HepG2 (cell line): Measurements from ENCODE around the gene RIBC1. TPM values are rescaled to one million over a fixed set of nuclear protein-coding genes. Genes with fewer than 3 reads are reported as not detected.

Experiments used
- ATAC-seq: fragments of 200-7000 bp; cut with Tn5 transposase; 3 replicates; pipeline ENCODE4 v1.9.1; 2020; ENCODE audit warnings: mild to moderate bottlenecking, moderate library complexity
- BruUV-seq: library from RNA; stranded (reverse); fragments of 400-500 nt; replicated peaks from 2 replicates; lab custom pipeline; 2021; lab: Mats Ljungman, UMichigan
- CTCF ChIA-PET: fragments of 300-600 bp; formaldehyde crosslinking; extraction: SDS; loops from one replicate; lab custom pipeline; 2021; ENCODE audit warnings: low total read pairs, inconsistent platforms, low intra/inter-chr PET ratio; lab: Yijun Ruan, JAX
- POLR2A ChIA-PET: fragments of 350-600 bp; sonication (Branson Sonifier 250); formaldehyde crosslinking; loops from one replicate; lab custom pipeline; 2020; ENCODE audit warnings: antibody characterized with exemption, inconsistent platforms; lab: Yijun Ruan, JAX
- DNase-seq: peaks from one replicate; pipeline ENCODE4 v3.0.0-alpha.2; 2015; ENCODE audit warnings: low spot score
- FAIRE-seq: peaks from 3 replicates; lab custom pipeline; 2011; peaks lifted over from hg19 to GRCh38; lab: Jason Lieb, UNC
- H2AFZ ChIP-seq: one replicate; pipeline ENCODE4 v1.6.1; 2011; ENCODE audit warnings: low read length, inconsistent platforms
- H3K27ac ChIP-seq: fragments of 300-600 bp; 3 replicates; pipeline ENCODE4 v1.8.0; 2011; ENCODE audit warnings: mixed run types, mild to moderate bottlenecking, mixed read lengths, low read length, inconsistent platforms; ENCODE audit not compliant: insufficient read depth; ENCODE audit errors: extremely low read length
- H3K27me3 ChIP-seq, 2 experiments: fragments of 200-600 bp in 1 of 2; 2 replicates in 1 of 2; 3 replicates in 1 of 2; pipeline versions ENCODE4 v1.6.0 to v1.8.0; 2011; ENCODE audit warnings: low read length in 2 of 2, mild to moderate bottlenecking in 2 of 2, moderate library complexity in 2 of 2, inconsistent platforms in 1 of 2; ENCODE audit not compliant: insufficient read depth in 2 of 2, control insufficient read depth in 1 of 2
- H3K36me3 ChIP-seq, 2 experiments: fragments of 200-600 bp in 1 of 2; replicated peaks in 1 of 2; 2 replicates in 1 of 2; 3 replicates in 1 of 2; pipeline versions ENCODE4 v1.5.1 to v1.8.0; 2011; ENCODE audit warnings: low read length in 2 of 2, inconsistent platforms in 1 of 2; ENCODE audit not compliant: insufficient read depth in 2 of 2, control insufficient read depth in 1 of 2
- H3K4me1 ChIP-seq: 2 replicates; pipeline ENCODE4 v1.5.1; 2012; ENCODE audit warnings: low read length, inconsistent platforms; ENCODE audit not compliant: insufficient read depth
- H3K4me2 ChIP-seq: 2 replicates; pipeline ENCODE4 v1.6.0; 2011; ENCODE audit warnings: low read depth, low read length, inconsistent platforms
- H3K4me3 ChIP-seq, 3 experiments: fragments of 200-600 bp in 1 of 3; sonication (generic), shearing (Covaris generic) in 1 of 3; replicated peaks in 1 of 3; 2 replicates each; pipeline ENCODE4 v1.5.1; 2011 to 2016; ENCODE audit warnings: low read length in 3 of 3, inconsistent platforms in 2 of 3, low read depth in 2 of 3, mild to moderate bottlenecking in 2 of 3, control low read depth in 1 of 3, mixed read lengths in 1 of 3; ENCODE audit not compliant: insufficient read depth in 1 of 3
- H3K79me2 ChIP-seq: one replicate; pipeline ENCODE4 v1.6.1; 2011; ENCODE audit warnings: low read length, inconsistent platforms; ENCODE audit not compliant: insufficient read depth
- H3K9ac ChIP-seq: 2 replicates; pipeline ENCODE4 v1.6.0; 2011; ENCODE audit warnings: mild to moderate bottlenecking, low read depth, low read length, inconsistent platforms; ENCODE audit not compliant: insufficient read depth
- H3K9me3 ChIP-seq: 2 replicates; pipeline ENCODE4 v1.5.1; 2012; ENCODE audit warnings: mild to moderate bottlenecking, low read length
- H4K20me1 ChIP-seq: 2 replicates; pipeline ENCODE4 v1.6.0; 2011; ENCODE audit warnings: inconsistent platforms, mild to moderate bottlenecking, low read length, moderate library complexity; ENCODE audit not compliant: insufficient read depth
- ATF7-NPFF ChIP-seq: sonication (generic); formaldehyde crosslinking; IDR thresholded peaks from 2 replicates; pipeline ENCODE4 v1.8.1; 2023; ENCODE audit warnings: mild to moderate bottlenecking, low read depth, missing genetic modification reagents, moderate library complexity
- CEBPB ChIP-seq: IDR thresholded peaks from 2 replicates; pipeline ENCODE4 v1.6.1; 2011; ENCODE audit warnings: low read depth, low read length, improper control_type of control experiment, borderline replicate concordance
- DDIT3 ChIP-seq: sonication (generic); formaldehyde crosslinking; IDR thresholded peaks from 2 replicates; pipeline ENCODE4 v1.4.0; 2020; ENCODE audit warnings: mild to moderate bottlenecking, missing genetic modification reagents
- GABPA ChIP-seq, 2 experiments: IDR thresholded peaks; 2 replicates each; pipeline ENCODE4 v1.6.1; 2011 to 2016; ENCODE audit warnings: low read depth in 2 of 2, low read length in 1 of 2, missing biosample characterization in 1 of 2, missing genetic modification characterization in 1 of 2
- HES4 ChIP-seq: sonication (generic); formaldehyde crosslinking; IDR thresholded peaks from 2 replicates; pipeline ENCODE4 v1.9.0; 2021; ENCODE audit warnings: mild to moderate bottlenecking, missing genetic modification reagents, borderline replicate concordance
- HINFP ChIP-seq: sonication (generic); formaldehyde crosslinking; IDR thresholded peaks from 2 replicates; pipeline ENCODE4 v1.4.0; 2020; ENCODE audit warnings: low read depth, mild to moderate bottlenecking, missing genetic modification reagents
- HMGA1 ChIP-seq: sonication (generic); formaldehyde crosslinking; conservative IDR thresholded peaks from 2 replicates; pipeline ENCODE4 v1.4.0; 2020; ENCODE audit warnings: missing genetic modification reagents
- HNRNPH1 ChIP-seq: fragments of 200-400 bp; formaldehyde crosslinking; optimal IDR thresholded peaks from 2 replicates; pipeline ENCODE3; 2017; ENCODE audit warnings: mild to moderate bottlenecking, low read depth, low read length
- KDM5B ChIP-seq: sonication (generic); formaldehyde crosslinking; IDR thresholded peaks from 2 replicates; pipeline ENCODE4 v1.4.0; 2020; ENCODE audit warnings: missing genetic modification reagents, mild to moderate bottlenecking, borderline replicate concordance
- NR2F2 ChIP-seq: IDR thresholded peaks from 2 replicates; pipeline ENCODE4 v1.6.1; 2012; ENCODE audit warnings: low read depth, inconsistent platforms, borderline replicate concordance
- PHF8 ChIP-seq: sonication (generic); formaldehyde crosslinking; IDR thresholded peaks from 2 replicates; pipeline ENCODE4 v1.5.0; 2020; ENCODE audit warnings: missing genetic modification reagents
- ZFYVE20 ChIP-seq: sonication (generic); formaldehyde crosslinking; IDR thresholded peaks from 2 replicates; pipeline ENCODE4 v1.8.0; 2023; ENCODE audit warnings: low read depth, mild to moderate bottlenecking, moderate library complexity, missing genetic modification reagents, borderline replicate concordance
- ZMYM3 ChIP-seq: sonication (generic); formaldehyde crosslinking; IDR thresholded peaks from 2 replicates; pipeline ENCODE4 v1.5.1; 2020; ENCODE audit warnings: mild to moderate bottlenecking, missing genetic modification reagents
- ZNF382 ChIP-seq: sonication (generic); formaldehyde crosslinking; IDR thresholded peaks from 2 replicates; pipeline ENCODE4 v1.5.0; 2020; ENCODE audit warnings: missing genetic modification reagents, mild to moderate bottlenecking, borderline replicate concordance
- ZNF546 ChIP-seq: sonication (generic); formaldehyde crosslinking; conservative IDR thresholded peaks from 2 replicates; pipeline ENCODE4 v1.8.1; 2023; ENCODE audit warnings: mild to moderate bottlenecking, missing genetic modification reagents
- ZNF580 ChIP-seq: IDR thresholded peaks from 2 replicates; pipeline ENCODE4 v1.6.1; 2016; ENCODE audit warnings: low read depth, borderline replicate concordance
- ZNF687 ChIP-seq: sonication (generic); formaldehyde crosslinking; IDR thresholded peaks from 2 replicates; pipeline ENCODE4 v1.5.1; 2020; ENCODE audit warnings: mild to moderate bottlenecking, missing genetic modification reagents, moderate library complexity
- WGBS: methylation state at CpG from one replicate; pipeline ENCODE4 v1.1.6; 2017; ENCODE audit warnings: low lambda C conversion rate; 5-methylcytosine and 5-hydroxymethylcytosine counted together
- in situ Hi-C: cut with HindIII; loops from 2 replicates; pipeline ENCODE4 v1.10.0; 2017; ENCODE audit warnings: low pct_unique_long_range_greater_than_20kb; ENCODE audit not compliant: extremely low pct_ligation_motif_present
- intact Hi-C: fragments of 100-400 bp; cut with micrococcal nuclease; formaldehyde crosslinking; loops from one replicate; pipeline ENCODE4 v1.10.0; 2022; ENCODE audit not compliant: unreplicated experiment
- polyA plus RNA-seq, 8 experiments: library from polyadenylated mRNA; depleted of rRNA in 3 of 8; stranded (reverse) in 7 of 8; unstranded in 1 of 8; fragments of >200 nt; fragmentation: Illumina TruSeq in 4 of 8; extraction: Trizol in 4 of 8; gene quantifications; 2 replicates each; pipeline versions ENCODE4 v1.2.1 to v1.2.3, GENCODE V29; 2011 to 2016; ENCODE audit warnings: low read depth in 4 of 8, missing spikeins in 1 of 8, mixed read lengths in 1 of 8; ENCODE audit not compliant: insufficient read depth in 1 of 8
- total RNA-seq, 5 experiments: library from RNA; depleted of rRNA; stranded (reverse); fragments of >200 nt; fragmentation: Illumina TruSeq; extraction: Trizol; gene quantifications; 2 replicates each; pipeline ENCODE4 v1.2.3, GENCODE V29; 2016; ENCODE audit warnings: low read depth in 1 of 5

Gene RIBC1
- total and polyA plus RNA-seq, 2 of the 13 experiments (the other 11 are each of a cell fraction or from before 2014, with no cell fraction given) = 0.55 TPM; not detected in 1

- H3K27ac ChIP-seq = no peak overlapping the region
- intact Hi-C loops = no loop called here
- peak overlapping the region; percentile 15 to 65 (median 39); a peak in 5 of 6 replicates for H3K4me3 ChIP-seq
- POLR2A ChIA-PET = interaction anchor here (1.0 kb wide), 1 partner anchor 19 kb away, joined by 5 read pairs; the partner anchor contains the start of genes RIBC1 and SMC1A
- no peaks in the 10 kb centered on the region for H3K79me2 ChIP-seq
- H3K4me2 ChIP-seq = peak overlapping the region; percentile 68
- in situ Hi-C loops = loop anchor here (10.0 kb wide), 1 partner anchor 127 kb away; no protein-coding TSS in a partner anchor
- H2AFZ ChIP-seq = no peak overlapping the region
- no peak overlapping the region for H3K9ac ChIP-seq
- no peaks in the 10 kb centered on the region for H4K20me1 ChIP-seq
- FAIRE-seq = peak; percentile 79
- no peaks in the 10 kb centered on the region for H3K36me3 ChIP-seq
- no peaks in the 10 kb centered on the region for H3K9me3 ChIP-seq
- ATAC-seq = peak; percentile 90
- H3K27me3 ChIP-seq = no peaks in the 10 kb centered on the region; a peak in 1 of 5 replicates
- BruUV-seq = no TSS peak
- 0% methylated on average over 1 of the region's 44 CpGs for WGBS
- CTCF ChIA-PET = no interaction called here
- DNase-seq = peak; percentile 62
- 0 out of 2 replicates have a peak, but pooled peaks cover 5% of the 10 kb centered on the region for H3K4me1 ChIP-seq
- TF ChIP-seq GABPA (IDR thresholded peaks at IDR 0.05; ENCODE audit: low read depth, low read length) = no peak
- TF ChIP-seq GABPA (CRISPR knock-in tag; IDR thresholded peaks at IDR 0.05; ENCODE audit: low read depth) = no peak
- TF ChIP-seq HINFP (CRISPR knock-in tag) = no peak
- no peak for TF ChIP-seq ZFYVE20
- TF ChIP-seq ZNF382 (CRISPR knock-in tag) = no peak
- TF ChIP-seq ZNF546 = no peak
- no peak for TF ChIP-seq ZNF580 (CRISPR knock-in tag)
- TF ChIP-seq HMGA1 (CRISPR knock-in tag) = no peak
- TF ChIP-seq KDM5B (CRISPR knock-in tag) = no peak
- no peak for TF ChIP-seq DDIT3 (CRISPR knock-in tag)
- no peak for TF ChIP-seq HES4 (CRISPR knock-in tag)
- no peak for TF ChIP-seq NR2F2
- TF ChIP-seq PHF8 = peak; percentile 33; the same call in 1 of the 2 replicates
- no peak for TF ChIP-seq ATF7-NPFF (CRISPR knock-in tag)
- TF ChIP-seq HNRNPH1 = no peak
- peak; percentile 65 for TF ChIP-seq ZNF687 (CRISPR knock-in tag)
- TF ChIP-seq ZMYM3 = no peak
- TF ChIP-seq CEBPB = no peak
Measured at GRCh38 chrX:53441531-53442321, 19.1 kb downstream of the RIBC1 start.
